ENCODE results near the gene DNAH14.

DNA sequence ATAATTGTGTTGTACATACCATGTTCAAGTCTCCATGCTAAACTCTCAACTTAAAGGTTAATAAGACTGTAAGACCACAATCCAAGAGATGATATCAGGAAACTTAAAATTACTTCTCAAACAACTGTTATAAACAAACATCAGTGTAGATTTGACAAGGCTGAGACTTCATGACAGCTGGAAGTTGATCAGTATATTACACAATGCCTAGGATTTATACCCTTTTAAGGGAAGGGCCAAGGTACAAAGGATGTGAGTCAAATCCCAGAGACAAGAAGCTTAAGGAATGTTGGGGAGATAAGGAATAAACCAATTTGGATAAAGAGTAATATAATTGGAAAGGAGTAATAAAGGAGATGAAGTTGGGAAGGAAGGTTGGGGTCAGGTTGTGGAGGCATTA is 399.6 kb downstream of the DNAH14 start:
- TF ChIP-seq, protein P1, sequence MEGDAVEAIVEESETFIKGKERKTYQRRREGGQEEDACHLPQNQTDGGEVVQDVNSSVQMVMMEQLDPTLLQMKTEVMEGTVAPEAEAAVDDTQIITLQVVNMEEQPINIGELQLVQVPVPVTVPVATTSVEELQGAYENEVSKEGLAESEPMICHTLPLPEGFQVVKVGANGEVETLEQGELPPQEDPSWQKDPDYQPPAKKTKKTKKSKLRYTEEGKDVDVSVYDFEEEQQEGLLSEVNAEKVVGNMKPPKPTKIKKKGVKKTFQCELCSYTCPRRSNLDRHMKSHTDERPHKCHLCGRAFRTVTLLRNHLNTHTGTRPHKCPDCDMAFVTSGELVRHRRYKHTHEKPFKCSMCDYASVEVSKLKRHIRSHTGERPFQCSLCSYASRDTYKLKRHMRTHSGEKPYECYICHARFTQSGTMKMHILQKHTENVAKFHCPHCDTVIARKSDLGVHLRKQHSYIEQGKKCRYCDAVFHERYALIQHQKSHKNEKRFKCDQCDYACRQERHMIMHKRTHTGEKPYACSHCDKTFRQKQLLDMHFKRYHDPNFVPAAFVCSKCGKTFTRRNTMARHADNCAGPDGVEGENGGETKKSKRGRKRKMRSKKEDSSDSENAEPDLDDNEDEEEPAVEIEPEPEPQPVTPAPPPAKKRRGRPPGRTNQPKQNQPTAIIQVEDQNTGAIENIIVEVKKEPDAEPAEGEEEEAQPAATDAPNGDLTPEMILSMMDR (IDR thresholded peaks at IDR 0.05): no peak
- TF ChIP-seq EP300 (IDR thresholded peaks at IDR 0.05): no peak
